Measurements from ENCODE around the gene CACNB2.

The CACNB2 gene

DNA sequence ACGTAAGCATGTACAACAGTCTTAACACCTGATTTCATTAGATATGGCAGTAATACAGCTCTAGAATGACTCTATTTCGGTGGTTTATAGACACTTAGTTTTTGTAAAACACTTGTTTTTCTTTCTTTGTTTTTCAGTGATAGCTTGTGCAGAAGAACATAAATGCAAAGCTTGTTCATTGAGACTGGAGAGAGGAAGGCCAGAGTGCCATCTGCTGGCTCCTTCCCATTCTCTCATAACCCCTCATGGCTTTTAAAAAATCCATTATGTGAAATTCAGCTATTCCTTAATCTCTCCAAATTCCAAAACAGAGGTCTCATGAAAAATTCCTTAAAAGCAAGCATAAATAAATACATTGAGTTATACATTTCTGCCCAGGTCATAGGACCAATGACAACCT lies 76.3 kb downstream of the CACNB2 start:
- H3K27ac ChIP-seq (ENCODE audit: low read length), result no peak overlapping the region
- no peaks in the 10 kb centered on the region for H3K36me3 ChIP-seq (replicated peaks; ENCODE audit: low read depth, low read length)
- H3K4me2 ChIP-seq (ENCODE audit: low read length), result no peak overlapping the region
- 0 out of 2 replicates have a peak, but pooled peaks cover 3% of the 10 kb centered on the region for H3K4me1 ChIP-seq (ENCODE audit: low read length)
- H3K4me3 ChIP-seq (ENCODE audit: low read length), result no peak overlapping the region
- H2AFZ ChIP-seq (ENCODE audit: low read depth, low read length), result no peak overlapping the region
- TF ChIP-seq EZH2phosphoT487 (IDR thresholded peaks at IDR 0.05; ENCODE audit: low read depth), result no peak
- TF ChIP-seq, protein P1, sequence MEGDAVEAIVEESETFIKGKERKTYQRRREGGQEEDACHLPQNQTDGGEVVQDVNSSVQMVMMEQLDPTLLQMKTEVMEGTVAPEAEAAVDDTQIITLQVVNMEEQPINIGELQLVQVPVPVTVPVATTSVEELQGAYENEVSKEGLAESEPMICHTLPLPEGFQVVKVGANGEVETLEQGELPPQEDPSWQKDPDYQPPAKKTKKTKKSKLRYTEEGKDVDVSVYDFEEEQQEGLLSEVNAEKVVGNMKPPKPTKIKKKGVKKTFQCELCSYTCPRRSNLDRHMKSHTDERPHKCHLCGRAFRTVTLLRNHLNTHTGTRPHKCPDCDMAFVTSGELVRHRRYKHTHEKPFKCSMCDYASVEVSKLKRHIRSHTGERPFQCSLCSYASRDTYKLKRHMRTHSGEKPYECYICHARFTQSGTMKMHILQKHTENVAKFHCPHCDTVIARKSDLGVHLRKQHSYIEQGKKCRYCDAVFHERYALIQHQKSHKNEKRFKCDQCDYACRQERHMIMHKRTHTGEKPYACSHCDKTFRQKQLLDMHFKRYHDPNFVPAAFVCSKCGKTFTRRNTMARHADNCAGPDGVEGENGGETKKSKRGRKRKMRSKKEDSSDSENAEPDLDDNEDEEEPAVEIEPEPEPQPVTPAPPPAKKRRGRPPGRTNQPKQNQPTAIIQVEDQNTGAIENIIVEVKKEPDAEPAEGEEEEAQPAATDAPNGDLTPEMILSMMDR (IDR thresholded peaks at IDR 0.05; ENCODE audit: low read depth, low read length), result peak; percentile 53
- H3K27me3 ChIP-seq (ENCODE audit: low read depth, low read length), result no peaks in the 10 kb centered on the region
- no peaks in the 10 kb centered on the region for H3K79me2 ChIP-seq (ENCODE audit: low read length)
- no peak overlapping the region for H3K9ac ChIP-seq (ENCODE audit: low read length)
- H4K20me1 ChIP-seq (ENCODE audit: insufficient read depth, low read length), result no peaks in the 10 kb centered on the region
- no peaks in the 10 kb centered on the region for H3K9me3 ChIP-seq (ENCODE audit: insufficient read depth, low read length)

DNA sequence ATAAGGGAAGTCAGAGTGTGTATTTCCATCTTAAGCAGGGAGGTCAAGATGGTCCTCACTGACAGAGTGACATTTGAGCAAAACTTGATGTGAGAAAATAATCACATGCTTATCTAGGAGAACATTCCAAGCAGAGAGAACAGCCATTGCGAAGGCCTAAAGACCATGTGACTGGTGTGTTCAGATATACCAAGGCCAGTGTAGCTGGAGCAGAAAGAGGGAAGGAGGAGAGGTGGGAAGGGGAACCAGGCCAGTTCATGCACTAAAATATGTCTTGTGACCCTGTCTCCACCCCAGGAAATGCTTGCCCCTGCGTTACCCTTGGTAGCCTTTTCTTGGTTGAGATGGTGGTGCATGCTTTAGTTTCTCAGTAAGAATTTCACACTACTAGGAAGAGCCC lies 77.4 kb downstream of the CACNB2 start:
- Histone ChIP-seq H3K4me1 (ENCODE audit: low read length) (0 out of 2 replicates have a peak, but pooled peaks cover 3% of the 10 kb centered on the region), H3K79me2 (ENCODE audit: low read length) (no peaks in the 10 kb centered on the region), H3K4me2 (ENCODE audit: low read length) (no peak overlapping the region), H3K4me3 (ENCODE audit: low read length) (no peak overlapping the region), H3K27ac (ENCODE audit: low read length) (no peak overlapping the region), H2AFZ (ENCODE audit: low read depth, low read length) (no peak overlapping the region), H4K20me1 (ENCODE audit: insufficient read depth, low read length) (no peaks in the 10 kb centered on the region), H3K27me3 (ENCODE audit: low read depth, low read length) (no peaks in the 10 kb centered on the region), H3K36me3 (replicated peaks; ENCODE audit: low read depth, low read length) (no peaks in the 10 kb centered on the region), H3K9me3 (ENCODE audit: insufficient read depth, low read length) (no peaks in the 10 kb centered on the region), H3K9ac (ENCODE audit: low read length) (no peak overlapping the region)
- no peak for TF ChIP-seq EZH2phosphoT487 (IDR thresholded peaks at IDR 0.05; ENCODE audit: low read depth)
- TF ChIP-seq, protein P1 (IDR thresholded peaks at IDR 0.05; ENCODE audit: low read depth, low read length), result no peak

DNA sequence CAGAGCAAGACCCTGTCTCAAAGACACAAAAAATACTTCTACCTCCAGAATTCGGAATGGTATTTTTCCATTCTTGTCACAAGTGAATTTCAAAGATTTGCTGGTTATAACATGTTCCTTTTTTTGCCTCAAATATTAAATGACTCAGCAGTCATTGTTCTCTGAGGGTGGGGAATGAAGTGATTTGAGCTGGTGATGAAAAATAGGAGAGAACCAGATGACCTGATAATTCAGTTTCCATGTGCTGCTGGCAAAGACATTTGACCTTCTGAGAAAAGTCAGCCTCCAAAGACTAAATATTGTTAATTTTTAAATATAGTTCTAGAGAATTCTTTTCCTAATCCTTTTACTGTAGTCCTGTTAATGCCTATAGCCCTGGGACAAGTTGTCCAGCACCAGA lies 78.9 kb downstream of the CACNB2 start:
- 0 out of 2 replicates have a peak, but pooled peaks cover 3% of the 10 kb centered on the region for H3K4me1 ChIP-seq (ENCODE audit: low read length)
- TF ChIP-seq, protein P1 (IDR thresholded peaks at IDR 0.05; ENCODE audit: low read depth, low read length), result no peak
- TF ChIP-seq EZH2phosphoT487 (IDR thresholded peaks at IDR 0.05; ENCODE audit: low read depth), result no peak
- no peak overlapping the region for H3K9ac ChIP-seq (ENCODE audit: low read length)
- no peaks in the 10 kb centered on the region for H4K20me1 ChIP-seq (ENCODE audit: insufficient read depth, low read length)
- H3K27me3 ChIP-seq (ENCODE audit: low read depth, low read length), result no peaks in the 10 kb centered on the region
- no peaks in the 10 kb centered on the region for H3K36me3 ChIP-seq (replicated peaks; ENCODE audit: low read depth, low read length)
- no peaks in the 10 kb centered on the region for H3K9me3 ChIP-seq (ENCODE audit: insufficient read depth, low read length)
- no peak overlapping the region for H3K27ac ChIP-seq (ENCODE audit: low read length)
- H3K79me2 ChIP-seq (ENCODE audit: low read length), result no peaks in the 10 kb centered on the region
- H2AFZ ChIP-seq (ENCODE audit: low read depth, low read length), result no peak overlapping the region
- H3K4me2 ChIP-seq (ENCODE audit: low read length), result no peak overlapping the region
- H3K4me3 ChIP-seq (ENCODE audit: low read length), result no peak overlapping the region

DNA sequence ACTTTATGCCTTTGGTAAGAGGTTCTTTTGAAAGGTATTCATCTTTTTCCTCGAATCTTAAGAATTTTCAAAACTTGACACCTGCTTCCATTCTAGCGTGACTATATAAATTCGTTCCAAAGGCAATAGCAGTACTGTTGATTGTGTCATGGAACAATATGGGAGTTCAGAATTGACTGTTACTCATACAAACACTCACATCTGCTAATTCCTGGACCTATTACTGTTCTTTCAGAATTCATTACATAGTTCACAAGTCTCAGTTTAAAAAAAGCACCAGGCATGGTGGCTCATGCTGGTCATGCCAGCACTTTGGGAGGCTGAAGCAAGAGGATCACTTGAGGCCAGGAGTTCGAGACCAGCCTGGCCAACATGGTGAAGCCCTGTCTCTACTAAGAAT lies 80.9 kb downstream of the CACNB2 start:
- Histone ChIP-seq H3K27ac (ENCODE audit: low read length) (no peak overlapping the region), H3K9me3 (ENCODE audit: insufficient read depth, low read length) (no peaks in the 10 kb centered on the region), H3K4me3 (ENCODE audit: low read length) (no peak overlapping the region), H3K9ac (ENCODE audit: low read length) (no peak overlapping the region), H2AFZ (ENCODE audit: low read depth, low read length) (no peak overlapping the region), H3K79me2 (ENCODE audit: low read length) (no peaks in the 10 kb centered on the region), H3K4me1 (ENCODE audit: low read length) (no peaks in the 10 kb centered on the region), H3K36me3 (replicated peaks; ENCODE audit: low read depth, low read length) (no peaks in the 10 kb centered on the region), H3K27me3 (ENCODE audit: low read depth, low read length) (no peaks in the 10 kb centered on the region), H3K4me2 (ENCODE audit: low read length) (no peak overlapping the region), H4K20me1 (ENCODE audit: insufficient read depth, low read length) (no peaks in the 10 kb centered on the region)
- TF ChIP-seq, protein P1 (IDR thresholded peaks at IDR 0.05; ENCODE audit: low read depth, low read length), result no peak
- TF ChIP-seq EZH2phosphoT487 (IDR thresholded peaks at IDR 0.05; ENCODE audit: low read depth), result no peak
